GM18868 (cell line): Measurements from ENCODE around the gene INCA1.
A peak's percentile ranks its signal among the peaks of the same experiment; 100 is the strongest.
"Not testable (repeated sequence)": the region's sequence is repeated elsewhere in the genome, so short reads cannot be mapped to it uniquely, and the experiment has no call there.

ENCODE experiments used
- ATAC-seq: cut with Tn5 transposase; IDR thresholded peaks from one replicate; pipeline ENCODE4 v1.9.1; 2021; ENCODE audit warnings: mild to moderate bottlenecking, moderate library complexity; ENCODE audit not compliant: unreplicated experiment

INCA1 gene

GRCh38 chr17:4997302-4998026, at the start of gene INCA1, which contains the start of gene KIF1C:
INCA1 (minus strand) TSS chr17:4997522; CDS start chr17:4994437, 3,085 bp downstream.
KIF1C (plus strand) TSS chr17:4997950; CDS start chr17:5000247, 2,297 bp downstream.
- ATAC-seq = peak; percentile 78

GRCh38 chr17:5045496-5045895, 48.2 kb upstream of the INCA1 start:
- ATAC-seq = no peak

- no peak for ATAC-seq
Observed at GRCh38 chr17:5044630-5045029, 47.3 kb upstream of the INCA1 start.

- no peak for ATAC-seq
Observed at GRCh38 chr17:5043524-5043923, 46.2 kb upstream of the INCA1 start.

- no peak for ATAC-seq
Observed at GRCh38 chr17:5042157-5043022, 45.1 kb upstream of the INCA1 start.

GRCh38 chr17:5035315-5035714, 38.0 kb upstream of the INCA1 start, which contains the start of gene SLC52A1:
SLC52A1 (minus strand) TSS chr17:5035426; CDS start chr17:5034606, 820 bp downstream.
- ATAC-seq = no peak

GRCh38 chr17:5034651-5035050, 37.3 kb upstream of the INCA1 start:
- ATAC-seq = no peak

- ATAC-seq = no peak
Observed at GRCh38 chr17:5034063-5034462, 36.7 kb upstream of the INCA1 start.

- no peak for ATAC-seq
Observed at GRCh38 chr17:5033352-5034015, 36.2 kb upstream of the INCA1 start.

GRCh38 chr17:5032865-5033264, 35.5 kb upstream of the INCA1 start:
- no peak for ATAC-seq

- peak; percentile 63 for ATAC-seq
Observed at GRCh38 chr17:5031365-5032082, 34.2 kb upstream of the INCA1 start.

- not testable (repeated sequence) for ATAC-seq
Observed at GRCh38 chr17:5030168-5030567, 32.8 kb upstream of the INCA1 start.

- no peak for ATAC-seq
Observed at GRCh38 chr17:5027916-5028315, 30.6 kb upstream of the INCA1 start.

GRCh38 chr17:5027299-5027698, 30.0 kb upstream of the INCA1 start:
- ATAC-seq = no peak

GRCh38 chr17:5024604-5025003, 27.3 kb upstream of the INCA1 start:
- no peak for ATAC-seq

- ATAC-seq = no peak
Observed at GRCh38 chr17:5023588-5024147, 26.3 kb upstream of the INCA1 start.

GRCh38 chr17:5022171-5022711, 24.9 kb upstream of the INCA1 start:
- ATAC-seq = no peak

GRCh38 chr17:5020502-5021023, 23.2 kb upstream of the INCA1 start:
- ATAC-seq = no peak

- ATAC-seq = no peak
Observed at GRCh38 chr17:5019475-5019956, 22.2 kb upstream of the INCA1 start.

GRCh38 chr17:5014357-5014756, 17.0 kb upstream of the INCA1 start:
- no peak for ATAC-seq
